ENCODE data around the gene PQBP1. TPM values are rescaled to one million over a fixed set of nuclear protein-coding genes. Genes with fewer than 3 reads are reported as not detected.

PQBP1 gene
- total and polyA plus RNA-seq, 4 donors, result 22.0 to 44.3 (median 37.3) TPM

DNA sequence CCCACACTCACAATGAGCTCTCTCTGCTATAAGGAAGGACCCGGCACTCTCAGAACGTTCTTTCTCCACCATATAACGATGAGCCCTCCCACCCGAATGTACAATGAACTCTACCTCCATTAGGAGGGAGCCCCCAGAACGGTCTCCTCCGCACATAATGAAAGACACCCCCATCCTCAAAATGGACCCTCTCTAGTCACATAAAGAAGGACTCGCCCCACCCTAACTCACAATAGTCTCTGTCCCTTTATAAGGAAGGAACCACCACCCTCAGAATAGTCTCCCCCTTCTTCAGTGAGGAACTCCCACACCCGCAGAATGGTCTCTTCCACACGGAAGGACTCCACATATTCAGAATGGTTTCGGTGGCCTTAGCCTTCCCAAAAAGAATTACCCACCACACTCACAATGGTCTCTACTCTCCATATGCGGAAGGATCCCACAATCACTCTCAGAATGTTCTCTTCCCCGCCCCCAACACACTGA lies 13.2 kb downstream of the PQBP1 start:
- Histone ChIP-seq H3K4me3 (ENCODE audit: low read depth in 1 of 3, low read length in 3 of 3) (peak overlapping the region; percentile 73 to 82 (median 81)), H3K4me1 (ENCODE audit: control insufficient read depth in 4 of 4, insufficient read depth in 4 of 4, low read length in 3 of 4) (peaks cover 4 to 19% (median 13%) of the 10 kb centered on the region in 4 donors), H3K27ac (ENCODE audit: low read depth in 1 of 2, low read length in 2 of 2) (peak overlapping the region; percentile 72 to 74), H3K27me3 (ENCODE audit: control insufficient read depth in 4 of 4, insufficient read depth in 4 of 4, low read length in 3 of 4) (no peaks in the 10 kb centered on the region), H3K36me3 (ENCODE audit: control insufficient read depth in 4 of 4, insufficient read depth in 3 of 4, low read depth in 1 of 4, low read length in 3 of 4) (peaks cover 0 to 9% (median 5%) of the 10 kb centered on the region in 4 donors), H3K9me3 (ENCODE audit: control insufficient read depth in 4 of 4, low read length in 3 of 4) (no peaks in the 10 kb centered on the region), H3K9ac (ENCODE audit: low read depth in 1 of 2, low read length in 2 of 2) (peak overlapping the region in 1 of 2 donors; percentile 32)
- no peak for DNase-seq (ENCODE audit: low spot score)
- no peak for TF ChIP-seq RXRA (IDR thresholded peaks at IDR 0.05)
- no peak for TF ChIP-seq HNF4A (conservative IDR thresholded peaks at IDR 0.05)
- TF ChIP-seq, protein P1, sequence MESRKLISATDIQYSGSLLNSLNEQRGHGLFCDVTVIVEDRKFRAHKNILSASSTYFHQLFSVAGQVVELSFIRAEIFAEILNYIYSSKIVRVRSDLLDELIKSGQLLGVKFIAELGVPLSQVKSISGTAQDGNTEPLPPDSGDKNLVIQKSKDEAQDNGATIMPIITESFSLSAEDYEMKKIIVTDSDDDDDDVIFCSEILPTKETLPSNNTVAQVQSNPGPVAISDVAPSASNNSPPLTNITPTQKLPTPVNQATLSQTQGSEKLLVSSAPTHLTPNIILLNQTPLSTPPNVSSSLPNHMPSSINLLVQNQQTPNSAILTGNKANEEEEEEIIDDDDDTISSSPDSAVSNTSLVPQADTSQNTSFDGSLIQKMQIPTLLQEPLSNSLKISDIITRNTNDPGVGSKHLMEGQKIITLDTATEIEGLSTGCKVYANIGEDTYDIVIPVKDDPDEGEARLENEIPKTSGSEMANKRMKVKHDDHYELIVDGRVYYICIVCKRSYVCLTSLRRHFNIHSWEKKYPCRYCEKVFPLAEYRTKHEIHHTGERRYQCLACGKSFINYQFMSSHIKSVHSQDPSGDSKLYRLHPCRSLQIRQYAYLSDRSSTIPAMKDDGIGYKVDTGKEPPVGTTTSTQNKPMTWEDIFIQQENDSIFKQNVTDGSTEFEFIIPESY (IDR thresholded peaks at IDR 0.05), result no peak
- TF ChIP-seq EGR1 (IDR thresholded peaks at IDR 0.05; ENCODE audit: low read depth in 2 of 2), result no peak
- TF ChIP-seq, protein P2, sequence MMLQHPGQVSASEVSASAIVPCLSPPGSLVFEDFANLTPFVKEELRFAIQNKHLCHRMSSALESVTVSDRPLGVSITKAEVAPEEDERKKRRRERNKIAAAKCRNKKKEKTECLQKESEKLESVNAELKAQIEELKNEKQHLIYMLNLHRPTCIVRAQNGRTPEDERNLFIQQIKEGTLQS (IDR thresholded peaks at IDR 0.05), result no peak
- TF ChIP-seq TAF1 (conservative IDR thresholded peaks at IDR 0.05), result no peak
- TF ChIP-seq, protein P3, sequence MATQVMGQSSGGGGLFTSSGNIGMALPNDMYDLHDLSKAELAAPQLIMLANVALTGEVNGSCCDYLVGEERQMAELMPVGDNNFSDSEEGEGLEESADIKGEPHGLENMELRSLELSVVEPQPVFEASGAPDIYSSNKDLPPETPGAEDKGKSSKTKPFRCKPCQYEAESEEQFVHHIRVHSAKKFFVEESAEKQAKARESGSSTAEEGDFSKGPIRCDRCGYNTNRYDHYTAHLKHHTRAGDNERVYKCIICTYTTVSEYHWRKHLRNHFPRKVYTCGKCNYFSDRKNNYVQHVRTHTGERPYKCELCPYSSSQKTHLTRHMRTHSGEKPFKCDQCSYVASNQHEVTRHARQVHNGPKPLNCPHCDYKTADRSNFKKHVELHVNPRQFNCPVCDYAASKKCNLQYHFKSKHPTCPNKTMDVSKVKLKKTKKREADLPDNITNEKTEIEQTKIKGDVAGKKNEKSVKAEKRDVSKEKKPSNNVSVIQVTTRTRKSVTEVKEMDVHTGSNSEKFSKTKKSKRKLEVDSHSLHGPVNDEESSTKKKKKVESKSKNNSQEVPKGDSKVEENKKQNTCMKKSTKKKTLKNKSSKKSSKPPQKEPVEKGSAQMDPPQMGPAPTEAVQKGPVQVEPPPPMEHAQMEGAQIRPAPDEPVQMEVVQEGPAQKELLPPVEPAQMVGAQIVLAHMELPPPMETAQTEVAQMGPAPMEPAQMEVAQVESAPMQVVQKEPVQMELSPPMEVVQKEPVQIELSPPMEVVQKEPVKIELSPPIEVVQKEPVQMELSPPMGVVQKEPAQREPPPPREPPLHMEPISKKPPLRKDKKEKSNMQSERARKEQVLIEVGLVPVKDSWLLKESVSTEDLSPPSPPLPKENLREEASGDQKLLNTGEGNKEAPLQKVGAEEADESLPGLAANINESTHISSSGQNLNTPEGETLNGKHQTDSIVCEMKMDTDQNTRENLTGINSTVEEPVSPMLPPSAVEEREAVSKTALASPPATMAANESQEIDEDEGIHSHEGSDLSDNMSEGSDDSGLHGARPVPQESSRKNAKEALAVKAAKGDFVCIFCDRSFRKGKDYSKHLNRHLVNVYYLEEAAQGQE (IDR thresholded peaks at IDR 0.05), result no peak
- no peak for TF ChIP-seq JUND (IDR thresholded peaks at IDR 0.05)
- 2% methylated on average over 12 of the region's 12 CpGs for WGBS

DNA sequence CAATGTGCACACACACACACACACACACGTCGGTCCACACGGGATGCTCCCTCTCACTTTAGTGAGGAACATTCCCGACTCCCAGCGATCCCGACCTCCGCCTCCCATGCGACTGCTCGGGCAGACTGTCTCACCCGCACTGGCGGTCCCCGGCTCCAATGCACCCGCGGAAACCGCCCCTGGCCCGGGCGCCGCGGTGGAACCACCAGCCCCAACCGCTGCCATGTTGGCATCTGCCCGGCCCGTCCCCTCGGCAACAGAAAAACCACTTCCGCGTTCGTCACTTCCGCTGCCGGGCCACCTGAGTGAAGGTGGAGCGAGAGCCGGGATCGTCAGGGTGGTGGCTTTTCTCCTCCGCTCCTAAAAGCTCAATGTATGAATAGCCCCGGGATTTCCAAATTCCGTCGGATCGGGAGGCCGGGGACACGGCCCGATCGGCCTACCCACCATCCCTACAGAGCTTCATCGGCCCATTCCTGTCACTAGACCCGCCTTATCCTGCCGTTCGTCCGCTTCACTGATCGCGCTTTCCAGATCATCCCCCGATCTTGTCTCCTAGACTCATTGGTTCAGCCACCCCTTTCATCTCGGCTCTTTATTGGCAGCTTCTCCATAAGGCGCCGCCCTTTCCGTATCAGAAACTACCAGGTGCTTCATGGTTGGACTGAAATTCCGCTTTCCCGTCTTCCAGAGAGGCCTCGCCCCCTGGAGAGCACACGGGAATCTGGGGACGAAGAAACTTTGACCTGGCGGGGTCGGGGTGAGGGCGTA lies 13.9 kb downstream of the PQBP1 start, which contains the start of gene SLC35A2:
Gene SLC35A2 (minus strand): TSS at position 235 of the 771 bp plus-strand sequence. CDS start 10 bp downstream, at position 225.
- WGBS, result under 1% methylated on average over 60 of the region's 60 CpGs
- Histone ChIP-seq H3K4me1 (ENCODE audit: control insufficient read depth in 4 of 4, insufficient read depth in 4 of 4, low read length in 3 of 4) (peaks cover 5 to 20% (median 13%) of the 10 kb centered on the region in 4 donors), H3K36me3 (ENCODE audit: control insufficient read depth in 4 of 4, insufficient read depth in 3 of 4, low read depth in 1 of 4, low read length in 3 of 4) (peaks cover 0 to 4% (median 3%) of the 10 kb centered on the region in 4 donors), H3K27me3 (ENCODE audit: control insufficient read depth in 4 of 4, insufficient read depth in 4 of 4, low read length in 3 of 4) (no peaks in the 10 kb centered on the region), H3K4me3 (ENCODE audit: low read depth in 1 of 3, low read length in 3 of 3) (peak within 1 kb of the TSS; percentile 73 to 82 (median 81)), H3K9ac (ENCODE audit: low read depth in 1 of 2, low read length in 2 of 2) (peak within 1 kb of the TSS in 1 of 2 donors; percentile 41), H3K9me3 (ENCODE audit: control insufficient read depth in 4 of 4, low read length in 3 of 4) (no peaks in the 10 kb centered on the region), H3K27ac (ENCODE audit: low read depth in 1 of 2, low read length in 2 of 2) (peak within 1 kb of the TSS; percentile 72 to 74)
- no peak for TF ChIP-seq EGR1 (IDR thresholded peaks at IDR 0.05; ENCODE audit: low read depth in 2 of 2)
- TF ChIP-seq, protein P3 (IDR thresholded peaks at IDR 0.05), result peak; percentile 13
- peak; percentile 65 to 76 for TF ChIP-seq RXRA (IDR thresholded peaks at IDR 0.05)
- TF ChIP-seq RAD21 (IDR thresholded peaks at IDR 0.05), result peak; percentile 7 to 17
- TF ChIP-seq SP1 (IDR thresholded peaks at IDR 0.05), result peak; percentile 73
- TF ChIP-seq HNF4A (conservative IDR thresholded peaks at IDR 0.05), result peak; percentile 71 to 82
- peak; percentile 44 for TF ChIP-seq NR2F2 (IDR thresholded peaks at IDR 0.05)
- TF ChIP-seq YY1 (IDR thresholded peaks at IDR 0.05), result peak; percentile 80
- TF ChIP-seq GABPA (IDR thresholded peaks at IDR 0.05 in 1 of 2, conservative IDR thresholded peaks at IDR 0.05 in 1 of 2), result peak; percentile 71 to 89
- no peak for TF ChIP-seq CTCF (IDR thresholded peaks at IDR 0.05; ENCODE audit: low read depth, low read length, missing input control)
- peak; percentile 35 for TF ChIP-seq HNF4G (IDR thresholded peaks at IDR 0.05)
- TF ChIP-seq, protein P4, sequence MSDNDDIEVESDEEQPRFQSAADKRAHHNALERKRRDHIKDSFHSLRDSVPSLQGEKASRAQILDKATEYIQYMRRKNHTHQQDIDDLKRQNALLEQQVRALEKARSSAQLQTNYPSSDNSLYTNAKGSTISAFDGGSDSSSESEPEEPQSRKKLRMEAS (IDR thresholded peaks at IDR 0.05), result peak; percentile 36
- no peak for TF ChIP-seq JUND (IDR thresholded peaks at IDR 0.05)
- peak; percentile 81 for DNase-seq (ENCODE audit: low spot score)

All from liver (tissue), 9 donors.